Tibial nerve (tissue), 4 donors: Measurements from ENCODE around the gene C19orf33. TPM values are rescaled to one million over a fixed set of nuclear protein-coding genes. Genes with fewer than 3 reads are reported as not detected.

Experiments
- DNase-seq, 2 donors: peaks; one replicate each; pipeline ENCODE4 v3.0.0-alpha.2; 2019; ENCODE audit warnings: low spot score in 2 of 2
- H3K27ac ChIP-seq, 4 donors: fragments of 200-600 bp; sonication (generic) in 3 of 4; one replicate each; pipeline ENCODE4 v1.5.1; 2017 to 2019; ENCODE audit warnings: mild to moderate bottlenecking in 1 of 4
- H3K27me3 ChIP-seq, 2 donors: fragments of 200-600 bp; sonication (generic) in 1 of 2; one replicate each; pipeline versions ENCODE4 v1.5.1 to v1.6.0; 2017 to 2019
- H3K36me3 ChIP-seq, 3 donors: fragments of 200-600 bp; sonication (generic); one replicate each; pipeline ENCODE4 v1.5.1; 2018 to 2019
- H3K4me1 ChIP-seq, 4 donors: fragments of 200-600 bp; sonication (generic) in 3 of 4; one replicate each; pipeline ENCODE4 v1.5.1; 2017 to 2019
- H3K4me3 ChIP-seq, 4 donors: fragments of 200-600 bp; sonication (generic) in 3 of 4; one replicate each; pipeline ENCODE4 v1.5.1; 2017 to 2019; ENCODE audit warnings: mild to moderate bottlenecking in 1 of 4, moderate library complexity in 1 of 4
- H3K9me3 ChIP-seq, 4 donors: fragments of 200-600 bp; sonication (generic) in 3 of 4; one replicate each; pipeline ENCODE4 v1.5.1; 2017 to 2019
- CTCF ChIP-seq, 5 experiments: fragments of 200-600 bp in 3 of 5; fragments of 450-650 bp in 2 of 5; sonication (generic) in 3 of 5; IDR thresholded peaks; one replicate each; pipeline ENCODE4 v1.5.1; 2016 to 2019; ENCODE audit warnings: antibody characterized with exemption in 5 of 5, mild to moderate bottlenecking in 3 of 5, moderate library complexity in 2 of 5
- EP300 ChIP-seq, 2 donors: sonication (generic); formaldehyde crosslinking; IDR thresholded peaks; one replicate each; pipeline ENCODE4 v1.6.1; 2017; ENCODE audit warnings: antibody characterized with exemption in 2 of 2, mild to moderate bottlenecking in 1 of 2
- POLR2A ChIP-seq, 2 donors: fragments of 450-650 bp; IDR thresholded peaks; one replicate each; pipeline ENCODE4 v1.6.1; 2017; ENCODE audit warnings: antibody characterized with exemption in 2 of 2, mild to moderate bottlenecking in 2 of 2, moderate library complexity in 2 of 2
- WGBS, 2 donors: methylation state at CpG; one replicate each; pipeline ENCODE4 v1.1.5; 2018; 5-methylcytosine and 5-hydroxymethylcytosine counted together
- total RNA-seq, 4 donors: library from RNA; depleted of rRNA; stranded (reverse); fragments of >200 nt; gene quantifications; one replicate each; pipeline ENCODE4 v1.1.0, GENCODE V29; 2016

Gene C19orf33
- total RNA-seq, 4 donors from 2014 or later, result 76.8 to 627 (median 335) TPM

GRCh38 chr19:38287604-38288003 lies 16.4 kb upstream of the C19orf33 start:
- Histone ChIP-seq H3K9me3 (no peaks in the 10 kb centered on the region), H3K27me3 (no peaks in the 10 kb centered on the region), H3K4me1 (peaks cover 0 to 11% (median 5%) of the 10 kb centered on the region in 4 donors), H3K36me3 (peaks cover 0 to 8% (median 0%) of the 10 kb centered on the region in 3 donors), H3K4me3 (no peak overlapping the region), H3K27ac (peak overlapping the region in 2 of 4 donors; percentile 8 to 30)
- DNase-seq, result no peak
- TF ChIP-seq POLR2A (IDR thresholded peaks at IDR 0.05), result no peak
- TF ChIP-seq EP300 (IDR thresholded peaks at IDR 0.05), result peak in 1 of 2 donors; percentile 28
- TF ChIP-seq CTCF (IDR thresholded peaks at IDR 0.05), result no peak
- 40 to 63% methylated on average over 8 to 9 of the region's 9 CpGs for WGBS, 2 donors

- Histone ChIP-seq H3K4me3 (no peak overlapping the region), H3K36me3 (peaks cover 0 to 8% (median 0%) of the 10 kb centered on the region in 3 donors), H3K9me3 (no peaks in the 10 kb centered on the region), H3K27ac (peak overlapping the region in 1 of 4 donors; percentile 30), H3K27me3 (no peaks in the 10 kb centered on the region), H3K4me1 (peaks cover 0 to 13% (median 5%) of the 10 kb centered on the region in 4 donors)
- DNase-seq, result no peak
- 68 to 69% methylated on average over 15 to 16 of the region's 16 CpGs for WGBS, 2 donors
- TF ChIP-seq CTCF (IDR thresholded peaks at IDR 0.05), result no peak
- no peak for TF ChIP-seq EP300 (IDR thresholded peaks at IDR 0.05)
- TF ChIP-seq POLR2A (IDR thresholded peaks at IDR 0.05), result no peak
Observed at GRCh38 chr19:38288123-38288855, 15.8 kb upstream of the C19orf33 start.

GRCh38 chr19:38289955-38290354 lies 14.1 kb upstream of the C19orf33 start:
- Histone ChIP-seq H3K27me3 (no peaks in the 10 kb centered on the region), H3K4me1 (peaks cover 0 to 15% (median 5%) of the 10 kb centered on the region in 4 donors), H3K36me3 (peaks cover 0 to 8% (median 0%) of the 10 kb centered on the region in 3 donors), H3K4me3 (no peak overlapping the region), H3K9me3 (no peaks in the 10 kb centered on the region), H3K27ac (no peak overlapping the region)
- TF ChIP-seq CTCF (IDR thresholded peaks at IDR 0.05) (no peak), POLR2A (IDR thresholded peaks at IDR 0.05) (no peak), EP300 (IDR thresholded peaks at IDR 0.05) (no peak)
- WGBS, 2 donors, result 93 to 97% methylated on average over 15 of the region's 15 CpGs
- no peak for DNase-seq

- Histone ChIP-seq H3K4me1 (peaks cover 0 to 15% (median 5%) of the 10 kb centered on the region in 4 donors), H3K36me3 (peaks cover 0 to 8% (median 0%) of the 10 kb centered on the region in 3 donors), H3K4me3 (no peak overlapping the region), H3K27me3 (no peaks in the 10 kb centered on the region), H3K9me3 (no peaks in the 10 kb centered on the region), H3K27ac (no peak overlapping the region)
- 75 to 79% methylated on average over 13 of the region's 13 CpGs for WGBS, 2 donors
- TF ChIP-seq POLR2A (IDR thresholded peaks at IDR 0.05) (no peak), EP300 (IDR thresholded peaks at IDR 0.05) (no peak), CTCF (IDR thresholded peaks at IDR 0.05) (no peak)
- DNase-seq, result no peak
Observed at GRCh38 chr19:38290631-38291147, 13.4 kb upstream of the C19orf33 start.

- peaks cover 0 to 8% (median 0%) of the 10 kb centered on the region in 3 donors for H3K36me3 ChIP-seq
- no peaks in the 10 kb centered on the region for H3K9me3 ChIP-seq
- no peak overlapping the region for H3K27ac ChIP-seq
- H3K4me3 ChIP-seq, result no peak overlapping the region
- no peak for DNase-seq
- TF ChIP-seq CTCF (IDR thresholded peaks at IDR 0.05) (no peak), EP300 (IDR thresholded peaks at IDR 0.05) (no peak), POLR2A (IDR thresholded peaks at IDR 0.05) (no peak)
- H3K27me3 ChIP-seq, result no peaks in the 10 kb centered on the region
- H3K4me1 ChIP-seq, result peaks cover 0 to 15% (median 5%) of the 10 kb centered on the region in 4 donors
- 77 to 80% methylated on average over 13 to 14 of the region's 15 CpGs for WGBS, 2 donors
Observed at GRCh38 chr19:38291855-38292254, 12.2 kb upstream of the C19orf33 start.
